Activated CD4-positive, alpha-beta T cell treated with anti-CD3 and anti-CD28 coated beads, Interleukin-2, amount 10 ng/mL, durations not matched to agents 24 days and 14 days (primary cell): ENCODE data around the gene CTDSP2. TPM values are rescaled to one million over a fixed set of nuclear protein-coding genes. Genes with fewer than 3 reads are reported as not detected.

Experiments
- DNase-seq: peaks from one replicate; pipeline ENCODE4 v3.0.0; 2022
- H3K27ac Mint-ChIP-seq: one replicate; pipeline ENCODE4 v1.8.0; 2022; ENCODE audit warnings: mild to moderate bottlenecking, mixed read lengths
- H3K27me3 Mint-ChIP-seq: one replicate; pipeline ENCODE4 v1.8.0; 2022; ENCODE audit warnings: mixed read lengths
- H3K36me3 Mint-ChIP-seq: one replicate; pipeline ENCODE4 v1.8.0; 2022; ENCODE audit warnings: low read depth, mild to moderate bottlenecking, mixed read lengths
- H3K4me1 Mint-ChIP-seq: one replicate; pipeline ENCODE4 v1.8.0; 2021; ENCODE audit warnings: mixed read lengths
- H3K4me3 Mint-ChIP-seq: one replicate; pipeline ENCODE4 v1.8.0; 2022; ENCODE audit warnings: mild to moderate bottlenecking, moderate library complexity, mixed read lengths
- H3K9me3 Mint-ChIP-seq: one replicate; pipeline ENCODE4 v1.8.0; 2021; ENCODE audit warnings: mixed read lengths
- intact Hi-C: fragments of 100-400 bp; cut with micrococcal nuclease; formaldehyde crosslinking; loops from one replicate; pipeline ENCODE4 v1.15.1; 2023
- total RNA-seq: library from RNA; stranded (reverse); gene quantifications from 2 replicates; pipeline ENCODE4 v1.2.3, GENCODE V29; 2022

Gene CTDSP2
- total RNA-seq, 1 donor from 2014 or later, result 82.7 TPM

DNA sequence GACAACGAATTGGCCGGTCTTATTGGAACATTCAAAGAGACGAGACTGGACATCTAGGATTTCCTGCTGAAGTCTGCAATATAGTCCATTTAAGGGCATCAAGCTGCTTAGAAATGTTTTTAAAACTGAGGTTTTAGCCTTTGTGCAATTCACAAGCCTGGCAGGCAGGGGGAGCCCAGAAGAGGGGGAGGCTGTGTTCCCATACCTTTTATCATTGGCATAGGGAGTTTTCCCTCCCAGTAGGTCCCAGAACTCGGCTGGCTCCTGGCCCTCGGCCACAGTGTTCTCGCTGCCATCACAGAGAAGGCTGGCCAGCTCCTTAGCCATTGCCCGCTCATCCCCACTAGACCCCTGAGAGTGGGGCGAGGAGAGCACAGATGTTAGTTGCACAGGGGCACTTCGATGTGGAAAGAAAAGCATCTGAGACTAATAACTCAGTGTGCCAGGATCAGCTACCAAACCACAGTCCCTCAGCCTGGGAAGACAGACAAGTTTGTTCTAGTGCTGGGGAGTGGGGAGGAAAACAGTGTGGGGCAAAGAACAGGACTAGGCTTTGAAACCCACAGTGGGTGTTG is 43.1 kb downstream of the CTDSP2 start:
- H3K27ac Mint-ChIP-seq, result no peak overlapping the region
- H3K27me3 Mint-ChIP-seq, result no peaks in the 10 kb centered on the region
- peaks cover 22% of the 10 kb centered on the region for H3K36me3 Mint-ChIP-seq
- peak; percentile 79 for DNase-seq
- H3K4me3 Mint-ChIP-seq, result no peak overlapping the region
- no peaks in the 10 kb centered on the region for H3K9me3 Mint-ChIP-seq
- intact Hi-C loops, result loop anchor here (1.0 kb wide), 1 partner anchor 102 kb away; no protein-coding TSS in a partner anchor
- peaks cover 2% of the 10 kb centered on the region for H3K4me1 Mint-ChIP-seq

DNA sequence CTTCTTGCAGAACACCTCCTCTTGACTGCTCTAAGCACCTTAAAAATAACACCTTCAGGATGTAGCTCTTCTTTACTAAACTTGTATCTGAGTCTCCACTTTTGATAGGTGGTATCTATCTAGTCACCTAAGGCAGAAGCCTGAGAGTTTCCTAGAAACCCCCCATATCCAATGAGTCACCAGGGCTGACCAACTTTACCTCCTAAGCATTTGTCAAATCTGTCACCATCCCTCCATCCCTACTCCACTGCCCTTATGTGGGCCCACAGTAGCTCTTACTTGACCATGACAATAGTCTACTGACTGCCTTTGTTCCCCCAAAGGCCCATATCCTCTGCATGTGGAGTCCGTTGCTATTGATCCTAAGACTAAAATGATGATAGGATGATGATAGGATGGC is 43.9 kb downstream of the CTDSP2 start:
- Mint-ChIP-seq H3K4me3 (no peak overlapping the region), H3K27ac (no peak overlapping the region), H3K9me3 (no peaks in the 10 kb centered on the region), H3K4me1 (peaks cover 2% of the 10 kb centered on the region), H3K36me3 (peaks cover 22% of the 10 kb centered on the region), H3K27me3 (no peaks in the 10 kb centered on the region)
- intact Hi-C loops, result loop anchor here (1.0 kb wide), 1 partner anchor 103 kb away; no protein-coding TSS in a partner anchor
- DNase-seq, result no peak

DNA sequence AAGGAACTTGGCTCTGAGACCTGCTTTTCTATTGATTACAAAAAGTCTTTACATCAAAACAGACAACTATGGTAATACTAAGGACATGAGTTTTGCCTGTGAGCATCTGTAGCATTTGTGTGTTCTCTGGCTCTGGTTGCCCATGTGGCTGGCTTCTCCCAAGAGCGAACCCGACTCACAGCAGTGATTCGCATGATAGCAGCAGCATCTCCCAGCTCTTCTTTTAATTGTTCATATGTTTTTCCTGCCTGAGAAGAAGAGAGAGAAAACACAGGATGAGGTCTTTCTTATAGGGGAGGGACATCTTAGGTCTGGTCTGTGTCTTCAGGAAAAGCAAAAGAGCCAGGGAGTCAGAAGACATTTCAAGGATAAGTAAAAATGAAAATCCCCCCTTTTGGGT is 45.6 kb downstream of the CTDSP2 start:
- no peaks in the 10 kb centered on the region for H3K9me3 Mint-ChIP-seq
- no peaks in the 10 kb centered on the region for H3K27me3 Mint-ChIP-seq
- intact Hi-C loops, result no loop called here
- H3K4me3 Mint-ChIP-seq, result no peak overlapping the region
- peaks cover 2% of the 10 kb centered on the region for H3K4me1 Mint-ChIP-seq
- H3K36me3 Mint-ChIP-seq, result peaks cover 32% of the 10 kb centered on the region
- DNase-seq, result no peak
- H3K27ac Mint-ChIP-seq, result peak overlapping the region; percentile 29

DNA sequence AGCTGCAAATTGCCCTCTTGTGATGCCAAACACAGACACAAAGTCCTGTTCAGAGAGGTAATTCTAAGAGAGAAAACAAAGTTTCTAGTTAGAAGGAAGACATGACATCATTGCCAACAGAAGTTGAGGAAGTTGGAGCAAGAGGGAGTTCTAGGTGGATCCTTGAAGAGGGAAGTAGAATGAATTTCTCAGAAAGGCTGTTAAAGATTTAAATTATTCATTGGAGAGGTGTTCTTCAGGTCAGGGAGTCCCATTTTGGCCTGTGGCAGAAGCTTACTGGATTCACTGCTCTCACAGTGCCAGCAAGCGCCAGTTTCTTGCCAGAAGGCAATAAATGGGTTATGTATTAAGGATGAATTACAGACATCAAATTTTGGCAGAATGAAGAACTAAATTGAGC is 48.6 kb downstream of the CTDSP2 start:
- no peaks in the 10 kb centered on the region for H3K27me3 Mint-ChIP-seq
- H3K36me3 Mint-ChIP-seq, result peaks cover 45% of the 10 kb centered on the region
- no peak overlapping the region for H3K4me3 Mint-ChIP-seq
- intact Hi-C loops, result no loop called here
- no peak for DNase-seq
- no peak overlapping the region for H3K27ac Mint-ChIP-seq
- H3K9me3 Mint-ChIP-seq, result no peaks in the 10 kb centered on the region
- peaks cover 6% of the 10 kb centered on the region for H3K4me1 Mint-ChIP-seq

DNA sequence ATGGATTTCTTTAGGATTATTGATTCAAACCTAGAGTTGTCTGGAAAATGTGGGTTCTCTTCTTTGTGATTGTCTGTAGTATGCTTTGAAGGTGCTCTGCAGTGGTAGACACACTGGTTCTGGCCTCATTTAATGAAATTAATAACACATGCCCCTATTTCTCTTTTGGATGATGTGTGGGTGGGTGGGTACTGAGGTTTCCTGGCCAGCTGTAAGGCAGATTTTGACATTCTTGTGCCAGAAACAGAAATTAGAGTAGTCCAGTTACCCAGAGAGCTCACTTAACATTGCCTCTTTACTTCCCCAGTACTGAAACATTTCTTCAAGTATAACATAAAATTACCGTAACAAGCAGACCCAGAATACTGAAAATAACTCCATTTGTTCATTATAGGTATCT is 49.5 kb downstream of the CTDSP2 start:
- H3K9me3 Mint-ChIP-seq, result no peaks in the 10 kb centered on the region
- H3K4me1 Mint-ChIP-seq, result peaks cover 5% of the 10 kb centered on the region
- no peaks in the 10 kb centered on the region for H3K27me3 Mint-ChIP-seq
- H3K27ac Mint-ChIP-seq, result no peak overlapping the region
- peaks cover 48% of the 10 kb centered on the region for H3K36me3 Mint-ChIP-seq
- no peak overlapping the region for H3K4me3 Mint-ChIP-seq
- no peak for DNase-seq
- intact Hi-C loops, result no loop called here

DNA sequence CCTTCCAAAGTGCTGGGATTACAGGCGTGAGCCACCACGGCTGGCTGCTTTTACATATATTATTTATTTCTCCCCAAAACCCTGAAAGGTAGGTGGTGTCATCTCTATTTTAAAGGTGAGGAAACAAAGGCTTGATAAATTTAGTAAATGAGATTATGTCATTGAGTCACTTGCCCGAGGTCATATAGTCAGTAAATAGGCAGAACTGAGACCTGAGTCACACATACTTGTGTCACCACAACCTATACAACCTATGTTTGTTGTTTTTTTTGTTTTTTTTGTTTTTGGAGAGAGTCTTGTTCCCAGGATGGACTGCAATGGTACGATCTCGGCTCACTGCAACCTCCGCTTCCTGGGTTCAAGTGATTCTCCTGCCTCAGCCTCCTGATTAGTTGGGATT is 51.2 kb downstream of the CTDSP2 start:
- Mint-ChIP-seq H3K9me3 (no peaks in the 10 kb centered on the region), H3K36me3 (peaks cover 50% of the 10 kb centered on the region), H3K27me3 (no peaks in the 10 kb centered on the region), H3K4me3 (no peak overlapping the region), H3K4me1 (peaks cover 5% of the 10 kb centered on the region), H3K27ac (no peak overlapping the region)
- DNase-seq, result no peak
- intact Hi-C loops, result no loop called here

DNA sequence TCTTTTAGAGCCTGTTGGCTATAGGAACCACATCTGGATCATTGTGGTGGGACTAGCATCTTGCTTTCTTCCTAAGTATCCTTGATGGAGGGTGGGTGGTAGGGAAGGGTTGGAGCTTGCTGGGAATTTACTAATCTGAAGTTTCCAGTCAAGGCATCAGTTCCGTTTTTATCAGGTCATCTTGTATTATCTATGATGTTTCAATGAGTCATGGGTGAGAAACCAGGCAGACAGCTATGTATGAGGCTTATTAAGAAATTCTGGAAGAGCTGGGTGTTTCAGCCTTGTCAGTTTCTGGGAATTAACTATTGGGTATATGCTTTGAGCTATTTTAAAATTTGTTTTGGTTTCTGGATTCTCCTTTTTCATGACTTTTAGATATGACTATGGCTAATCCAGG is 52.6 kb downstream of the CTDSP2 start:
- Mint-ChIP-seq H3K9me3 (no peaks in the 10 kb centered on the region), H3K4me1 (peaks cover 5% of the 10 kb centered on the region), H3K4me3 (no peak overlapping the region), H3K27me3 (no peaks in the 10 kb centered on the region), H3K36me3 (peaks cover 54% of the 10 kb centered on the region), H3K27ac (no peak overlapping the region)
- intact Hi-C loops, result no loop called here
- DNase-seq, result no peak

DNA sequence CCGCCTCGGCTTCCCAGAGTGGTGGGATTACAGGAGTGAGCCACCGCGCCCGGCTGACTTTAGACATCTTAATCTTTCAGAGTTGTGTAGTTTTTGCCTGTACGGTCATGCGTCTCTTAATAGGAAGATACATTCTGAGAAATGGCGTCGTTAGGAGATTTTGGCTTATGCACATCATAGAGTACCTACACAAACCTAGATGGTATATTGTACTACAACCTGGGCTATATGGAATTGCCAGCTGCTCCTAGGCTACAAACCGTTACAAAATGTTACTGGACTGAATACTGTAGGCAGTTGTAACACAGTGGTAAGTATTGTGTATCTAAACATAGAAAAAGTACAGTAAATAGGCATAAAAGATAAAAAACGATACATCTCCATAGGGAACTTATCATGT is 62.7 kb downstream of the CTDSP2 start:
- no peak for DNase-seq
- H3K4me3 Mint-ChIP-seq, result peak overlapping the region; percentile 76
- H3K9me3 Mint-ChIP-seq, result no peaks in the 10 kb centered on the region
- peaks cover 30% of the 10 kb centered on the region for H3K4me1 Mint-ChIP-seq
- H3K27ac Mint-ChIP-seq, result peak overlapping the region; percentile 45
- intact Hi-C loops, result loop anchor here (2.0 kb wide), 2 partner anchors 63 to 115 kb away; partner anchors contain the start of gene CTDSP2
- H3K36me3 Mint-ChIP-seq, result peaks cover 40% of the 10 kb centered on the region
- no peaks in the 10 kb centered on the region for H3K27me3 Mint-ChIP-seq

DNA sequence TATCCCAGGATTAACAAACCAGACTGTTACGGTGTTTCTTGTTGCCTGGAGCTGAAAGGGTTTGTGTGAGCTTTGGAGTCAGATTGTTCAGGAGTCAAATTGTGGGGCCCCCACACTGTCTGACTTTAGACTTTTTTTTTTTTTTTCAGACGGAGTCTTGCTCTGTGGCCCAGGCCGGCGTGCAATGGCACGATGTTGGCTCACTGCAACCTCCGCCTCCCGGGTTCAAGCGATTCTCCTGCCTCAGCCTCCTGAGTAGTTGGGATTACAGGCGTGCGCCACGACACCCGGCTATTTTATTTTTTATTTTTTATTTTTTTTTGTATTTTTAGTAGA is 63.1 kb downstream of the CTDSP2 start:
- H3K4me3 Mint-ChIP-seq, result peak overlapping the region; percentile 99
- peaks cover 30% of the 10 kb centered on the region for H3K4me1 Mint-ChIP-seq
- intact Hi-C loops, result loop anchor here (2.0 kb wide), 2 partner anchors 63 to 115 kb away; partner anchors contain the start of gene CTDSP2
- H3K9me3 Mint-ChIP-seq, result no peaks in the 10 kb centered on the region
- H3K27me3 Mint-ChIP-seq, result no peaks in the 10 kb centered on the region
- DNase-seq, result no peak
- peak overlapping the region; percentile 99 for H3K27ac Mint-ChIP-seq
- peaks cover 36% of the 10 kb centered on the region for H3K36me3 Mint-ChIP-seq

DNA sequence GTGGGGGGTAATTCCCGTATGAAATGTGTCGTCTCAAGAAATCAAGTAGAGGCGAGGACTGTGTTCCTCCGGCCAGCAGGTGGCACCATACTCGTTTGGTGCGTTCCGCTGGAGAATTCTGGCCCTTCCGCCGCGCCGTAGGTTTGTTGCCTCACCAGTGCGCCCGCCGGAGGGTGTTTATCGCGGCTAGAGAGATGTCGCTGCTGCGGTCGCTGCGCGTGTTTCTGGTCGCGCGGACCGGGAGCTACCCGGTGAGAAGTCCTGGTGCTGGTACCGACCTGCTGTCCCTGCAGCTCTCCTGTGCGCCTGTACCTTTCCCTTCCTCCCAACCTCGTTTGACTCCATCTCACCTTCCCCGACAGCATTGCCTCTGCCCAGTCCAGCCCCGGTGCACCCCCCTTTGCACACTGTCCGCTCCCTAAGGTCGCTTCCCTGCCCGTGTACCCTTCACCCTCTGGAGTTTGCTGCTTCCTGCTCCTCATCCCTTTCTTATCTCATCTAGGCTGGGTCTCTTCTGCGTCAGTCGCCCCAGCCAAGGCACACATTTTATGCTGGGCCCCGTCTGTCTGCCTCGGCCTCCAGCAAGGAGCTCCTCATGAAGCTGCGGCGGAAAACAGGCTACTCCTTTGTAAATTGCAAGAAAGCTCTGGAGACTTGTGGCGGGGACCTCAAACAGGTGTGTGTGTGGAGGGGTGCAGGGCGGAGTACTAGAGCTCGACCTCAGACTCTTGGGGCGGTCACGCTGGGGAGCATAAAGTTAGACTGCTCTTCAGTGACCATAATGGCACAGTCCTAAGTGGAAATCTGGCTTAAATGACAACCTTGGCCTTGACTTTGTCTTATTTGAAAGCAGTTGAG is 63.7 kb downstream of the CTDSP2 start, which contains the start of gene TSFM:
Gene TSFM, plus strand, starts transcription at position 180 of the 858 bp plus-strand sequence. Its CDS starts 15 bp downstream, at position 195.
- intact Hi-C loops, result loop anchor here (1.0 to 2.0 kb wide), 3 partner anchors 11 to 116 kb away; partner anchors contain the start of genes CTDSP2, EEF1AKMT3 and METTL1
- Mint-ChIP-seq H3K27ac (peak within 1 kb of the TSS; percentile 99), H3K27me3 (no peaks in the 10 kb centered on the region), H3K36me3 (peaks cover 33% of the 10 kb centered on the region), H3K4me3 (peak within 1 kb of the TSS; percentile 99), H3K4me1 (peaks cover 30% of the 10 kb centered on the region), H3K9me3 (no peaks in the 10 kb centered on the region)
- peak; percentile 99 for DNase-seq

DNA sequence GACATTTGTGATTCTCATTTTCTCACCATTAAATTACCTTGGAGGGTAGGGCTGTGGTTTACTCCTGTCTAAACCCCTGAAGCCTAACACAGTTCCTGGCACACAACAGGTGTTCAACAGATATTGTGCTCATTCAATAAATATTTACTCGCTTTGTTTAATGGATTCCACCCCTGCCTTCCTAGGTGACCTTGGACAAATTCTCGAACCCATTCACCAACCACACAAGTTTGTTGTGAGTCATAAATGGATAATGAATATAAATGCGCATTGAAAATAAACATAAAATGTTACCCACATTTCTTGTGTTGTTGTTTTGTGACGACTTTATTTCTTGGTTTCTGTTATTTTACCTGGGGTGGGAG is 64.3 kb downstream of the CTDSP2 start:
- intact Hi-C loops, result loop anchor here (1.0 to 2.0 kb wide), 3 partner anchors 10 to 117 kb away; partner anchors contain the start of genes CTDSP2, EEF1AKMT3 and METTL1
- H3K36me3 Mint-ChIP-seq, result peaks cover 28% of the 10 kb centered on the region
- peaks cover 30% of the 10 kb centered on the region for H3K4me1 Mint-ChIP-seq
- DNase-seq, result no peak
- H3K27ac Mint-ChIP-seq, result peak overlapping the region; percentile 99
- H3K4me3 Mint-ChIP-seq, result peak overlapping the region; percentile 99
- no peaks in the 10 kb centered on the region for H3K9me3 Mint-ChIP-seq
- H3K27me3 Mint-ChIP-seq, result no peaks in the 10 kb centered on the region

DNA sequence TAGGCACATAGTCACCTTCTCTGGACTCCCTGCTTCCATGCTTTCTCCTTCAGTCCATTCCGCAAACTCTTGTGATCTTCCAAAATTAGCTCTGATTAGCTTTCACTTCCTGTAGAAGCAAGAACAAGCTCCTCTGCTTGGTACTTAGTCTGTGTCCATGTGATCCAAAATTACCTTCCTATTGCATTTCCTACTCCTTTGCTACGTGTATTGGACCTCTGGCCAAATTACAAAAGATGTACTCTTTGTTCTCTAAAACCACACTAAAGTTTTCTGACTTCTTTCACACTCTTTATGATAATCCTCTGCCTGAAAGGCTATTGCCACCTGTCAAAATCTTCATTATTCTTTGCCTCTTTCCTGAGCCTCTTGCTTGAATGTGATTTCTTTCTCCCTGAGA is 64.7 kb downstream of the CTDSP2 start:
- H3K36me3 Mint-ChIP-seq, result peaks cover 29% of the 10 kb centered on the region
- intact Hi-C loops, result loop anchor here (1.0 to 2.0 kb wide), 3 partner anchors 10 to 117 kb away; partner anchors contain the start of genes CTDSP2, EEF1AKMT3 and METTL1
- no peaks in the 10 kb centered on the region for H3K9me3 Mint-ChIP-seq
- peak overlapping the region; percentile 99 for H3K27ac Mint-ChIP-seq
- H3K4me3 Mint-ChIP-seq, result peak overlapping the region; percentile 99
- H3K4me1 Mint-ChIP-seq, result peaks cover 30% of the 10 kb centered on the region
- H3K27me3 Mint-ChIP-seq, result no peaks in the 10 kb centered on the region
- no peak for DNase-seq

DNA sequence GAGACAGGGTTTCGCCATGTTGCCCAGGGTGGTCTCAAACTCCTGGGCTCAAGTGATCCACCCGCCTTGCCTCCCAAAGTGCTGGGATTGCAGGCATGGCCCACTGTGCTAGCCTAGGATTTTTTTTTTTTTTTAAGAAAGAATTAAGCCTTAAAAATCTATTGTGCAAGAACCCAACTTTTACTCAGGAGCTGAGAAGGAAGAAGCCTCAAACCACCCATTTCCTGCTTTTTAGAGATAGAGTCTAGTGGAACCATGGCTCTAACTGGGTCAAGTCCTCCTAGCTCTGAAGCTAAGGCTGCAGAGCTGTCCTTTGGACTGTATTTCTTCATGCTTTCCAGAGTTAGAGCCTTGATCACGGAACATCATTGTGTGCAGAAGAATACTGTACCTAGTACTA is 65.3 kb downstream of the CTDSP2 start:
- Mint-ChIP-seq H3K4me3 (no peak overlapping the region), H3K9me3 (no peaks in the 10 kb centered on the region), H3K4me1 (peaks cover 26% of the 10 kb centered on the region), H3K27ac (peak overlapping the region; percentile 99), H3K27me3 (no peaks in the 10 kb centered on the region), H3K36me3 (peaks cover 26% of the 10 kb centered on the region)
- intact Hi-C loops, result no loop called here
- no peak for DNase-seq

DNA sequence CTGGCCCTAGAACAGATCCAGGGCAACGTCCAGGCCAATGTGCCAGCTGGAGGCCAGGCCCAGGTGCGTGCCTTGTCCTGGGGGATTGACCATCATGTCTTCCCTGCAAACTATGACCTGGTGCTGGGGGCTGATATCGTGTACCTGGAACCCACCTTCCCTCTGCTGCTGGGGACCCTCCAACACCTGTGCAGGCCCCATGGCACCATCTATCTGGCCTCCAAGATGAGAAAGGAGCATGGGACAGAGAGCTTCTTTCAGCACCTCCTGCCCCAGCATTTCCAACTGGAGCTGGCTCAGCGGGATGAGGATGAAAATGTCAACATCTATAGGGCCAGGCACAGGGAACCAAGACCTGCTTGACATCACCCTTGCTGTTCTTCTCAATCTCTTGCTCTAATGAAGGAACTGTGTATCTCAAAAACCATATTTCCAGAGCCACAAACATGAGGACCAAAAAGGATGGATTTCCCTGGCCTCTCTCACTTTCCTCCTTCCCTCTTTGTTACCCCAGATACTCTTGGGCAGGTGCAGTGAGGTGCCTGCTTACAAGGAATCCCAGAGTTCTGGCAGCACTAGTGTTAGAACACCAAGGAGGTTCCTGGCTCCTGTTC is 66.1 kb downstream of the CTDSP2 start:
- intact Hi-C loops, result no loop called here
- no peak overlapping the region for H3K27ac Mint-ChIP-seq

More for the DNA sequence above, 66.1 kb downstream of the CTDSP2 start:
- H3K9me3 Mint-ChIP-seq, result no peaks in the 10 kb centered on the region
- H3K4me1 Mint-ChIP-seq, result peaks cover 28% of the 10 kb centered on the region
- H3K4me3 Mint-ChIP-seq, result no peak overlapping the region
- DNase-seq, result no peak
- no peaks in the 10 kb centered on the region for H3K27me3 Mint-ChIP-seq
- H3K36me3 Mint-ChIP-seq, result peaks cover 30% of the 10 kb centered on the region
